GM23338 (cell line): Measurements from ENCODE around the gene TF. TPM values are rescaled to one million over a fixed set of nuclear protein-coding genes. Genes with fewer than 3 reads are reported as not detected.

Experiments used
- ATAC-seq: fragments of 200-7000 bp; cut with Tn5 transposase; 3 replicates; pipeline ENCODE4 v1.9.1; 2020
- DNase-seq: peaks from one replicate; pipeline ENCODE4 v3.0.0-alpha.2; 2015; ENCODE audit warnings: low spot score
- H2AFZ ChIP-seq: fragments of 200-600 bp; sonication (generic); 2 replicates; pipeline ENCODE4 v1.8.0; 2016; ENCODE audit warnings: antibody characterized with exemption, mild to moderate bottlenecking, moderate library complexity
- H3F3A ChIP-seq: fragments of 200-600 bp; sonication (generic); replicated peaks from 2 replicates; pipeline ENCODE4 v1.8.0; 2017; ENCODE audit warnings: antibody characterized with exemption, mixed run types, low read depth
- H3K27ac ChIP-seq: fragments of 200-600 bp; sonication (generic); 2 replicates; pipeline ENCODE4 v1.6.1; 2016; ENCODE audit warnings: low read depth
- H3K27me3 ChIP-seq: fragments of 200-600 bp; sonication (generic); 2 replicates; pipeline ENCODE4 v1.8.0; 2016; ENCODE audit warnings: mild to moderate bottlenecking, mixed run types, moderate library complexity; ENCODE audit not compliant: insufficient read depth
- H3K36me3 ChIP-seq: fragments of 200-600 bp; sonication (generic); 2 replicates; pipeline ENCODE4 v1.8.0; 2016; ENCODE audit warnings: mild to moderate bottlenecking; ENCODE audit not compliant: insufficient read depth
- H3K4me1 ChIP-seq: fragments of 200-600 bp; sonication (generic); 2 replicates; pipeline ENCODE4 v1.8.0; 2016; ENCODE audit warnings: mild to moderate bottlenecking, moderate library complexity; ENCODE audit not compliant: insufficient read depth
- H3K4me2 ChIP-seq: fragments of 200-600 bp; sonication (generic); 2 replicates; pipeline ENCODE4 v1.7.1; 2017; ENCODE audit warnings: mixed run types
- H3K4me3 ChIP-seq: fragments of 200-600 bp; sonication (generic); 2 replicates; pipeline ENCODE4 v1.6.1; 2016; ENCODE audit warnings: mixed run types
- H3K79me2 ChIP-seq: fragments of 200-600 bp; sonication (generic); replicated peaks from 2 replicates; pipeline ENCODE4 v1.8.0; 2017; ENCODE audit warnings: mild to moderate bottlenecking; ENCODE audit not compliant: insufficient read depth
- H3K9me2 ChIP-seq: fragments of 200-600 bp; sonication (generic); 2 replicates; pipeline ENCODE4 v1.8.0; 2017; ENCODE audit not compliant: insufficient read depth
- H4K20me1 ChIP-seq: fragments of 200-600 bp; sonication (generic); replicated peaks from 2 replicates; pipeline ENCODE4 v1.8.0; 2017; ENCODE audit warnings: mild to moderate bottlenecking; ENCODE audit not compliant: insufficient read depth
- H3K27ac Mint-ChIP-seq: 2 replicates; pipeline ENCODE4 v1.8.0; 2020; ENCODE audit warnings: inconsistent platforms, mild to moderate bottlenecking, moderate library complexity, mixed read lengths
- H3K27me3 Mint-ChIP-seq: 3 replicates; pipeline ENCODE4 v1.8.0; 2022; ENCODE audit warnings: low read depth, mild to moderate bottlenecking, moderate library complexity, mixed read lengths, inconsistent platforms; ENCODE audit not compliant: insufficient read depth, poor library complexity
- H3K36me3 Mint-ChIP-seq: 3 replicates; pipeline ENCODE4 v1.8.0; 2021; ENCODE audit warnings: low read depth, mild to moderate bottlenecking, inconsistent platforms, moderate library complexity, mixed read lengths
- H3K4me1 Mint-ChIP-seq: 3 replicates; pipeline ENCODE4 v1.8.0; 2020; ENCODE audit warnings: mild to moderate bottlenecking, inconsistent platforms, mixed read lengths
- H3K4me3 Mint-ChIP-seq: 3 replicates; pipeline ENCODE4 v1.8.0; 2021; ENCODE audit warnings: moderate library complexity, mild to moderate bottlenecking, inconsistent platforms, mixed read lengths
- H3K9me3 Mint-ChIP-seq: 3 replicates; pipeline ENCODE4 v1.8.0; 2020; ENCODE audit warnings: moderate library complexity, mild to moderate bottlenecking, inconsistent platforms, mixed read lengths
- CREB1 ChIP-seq: fragments of 250-450 bp; sonication (Bioruptor Pico); IDR thresholded peaks from 2 replicates; pipeline ENCODE4 v1.5.0; 2020; ENCODE audit warnings: low read depth, mild to moderate bottlenecking, moderate library complexity
- EZH2 ChIP-seq: fragments of 200-600 bp; sonication (generic); IDR thresholded peaks from one replicate; pipeline ENCODE4 v1.8.0; 2017; ENCODE audit warnings: antibody characterized with exemption, mild to moderate bottlenecking, low read depth; ENCODE audit not compliant: unreplicated experiment
- EZH2phosphoT487 ChIP-seq: fragments of 200-600 bp; sonication (generic); IDR thresholded peaks from one replicate; pipeline ENCODE4 v1.8.1; 2018; ENCODE audit warnings: antibody characterized with exemption; ENCODE audit not compliant: unreplicated experiment
- JUNB ChIP-seq: IDR thresholded peaks from one replicate; pipeline ENCODE4 v1.6.1; 2016; ENCODE audit warnings: antibody characterized with exemption; ENCODE audit not compliant: unreplicated experiment
- NANOG ChIP-seq: IDR thresholded peaks from 2 replicates; pipeline ENCODE4 v1.6.1; 2016; ENCODE audit warnings: antibody characterized with exemption, borderline replicate concordance
- POLR2AphosphoS5 ChIP-seq: IDR thresholded peaks from 2 replicates; pipeline ENCODE4 v1.6.1; 2016; ENCODE audit warnings: antibody characterized with exemption, low read depth
- STAT1 ChIP-seq: IDR thresholded peaks from one replicate; pipeline ENCODE4 v1.6.1; 2016; ENCODE audit warnings: antibody characterized with exemption; ENCODE audit not compliant: unreplicated experiment
- ZNF114 ChIP-seq: fragments of 250-450 bp; sonication (Bioruptor Pico); IDR thresholded peaks from 2 replicates; pipeline ENCODE4 v1.5.0; 2020; ENCODE audit warnings: mild to moderate bottlenecking, moderate library complexity
- ZNF331 ChIP-seq: fragments of 250-450 bp; sonication (Bioruptor Pico); IDR thresholded peaks from 2 replicates; pipeline ENCODE4 v1.5.0; 2020; ENCODE audit warnings: low read depth, mild to moderate bottlenecking, moderate library complexity
- polyA plus RNA-seq: library from polyadenylated mRNA; unstranded; fragments of >200 nt; fragmentation: Nextera tagmentation; extraction: Ambion mirVana; gene quantifications from 2 replicates; pipeline ENCODE4 v1.2.1, GENCODE V29; 2016
- total RNA-seq: library from RNA; depleted of rRNA; stranded (reverse); fragments of >200 nt; shearing (Covaris generic); gene quantifications from 2 replicates; pipeline ENCODE4 v1.2.3, GENCODE V29; 2014
- TF ChIP-seq, protein P1 (sequence below), 2 experiments: fragments of 200-600 bp in 1 of 2; sonication (generic) in 1 of 2; conservative IDR thresholded peaks; 2 replicates each; pipeline versions ENCODE4 v1.5.1 to v1.6.1; 2016 to 2017; ENCODE audit warnings: antibody characterized with exemption in 2 of 2, low read depth in 2 of 2, mild to moderate bottlenecking in 2 of 2, moderate library complexity in 1 of 2
- TF ChIP-seq, protein P2 (sequence below): IDR thresholded peaks from 2 replicates; pipeline ENCODE4 v1.6.1; 2016; ENCODE audit warnings: antibody characterized with exemption

Gene TF
- total and polyA plus RNA-seq, 2 experiments from 2014 or later, result 0.03 to 0.76 TPM

DNA sequence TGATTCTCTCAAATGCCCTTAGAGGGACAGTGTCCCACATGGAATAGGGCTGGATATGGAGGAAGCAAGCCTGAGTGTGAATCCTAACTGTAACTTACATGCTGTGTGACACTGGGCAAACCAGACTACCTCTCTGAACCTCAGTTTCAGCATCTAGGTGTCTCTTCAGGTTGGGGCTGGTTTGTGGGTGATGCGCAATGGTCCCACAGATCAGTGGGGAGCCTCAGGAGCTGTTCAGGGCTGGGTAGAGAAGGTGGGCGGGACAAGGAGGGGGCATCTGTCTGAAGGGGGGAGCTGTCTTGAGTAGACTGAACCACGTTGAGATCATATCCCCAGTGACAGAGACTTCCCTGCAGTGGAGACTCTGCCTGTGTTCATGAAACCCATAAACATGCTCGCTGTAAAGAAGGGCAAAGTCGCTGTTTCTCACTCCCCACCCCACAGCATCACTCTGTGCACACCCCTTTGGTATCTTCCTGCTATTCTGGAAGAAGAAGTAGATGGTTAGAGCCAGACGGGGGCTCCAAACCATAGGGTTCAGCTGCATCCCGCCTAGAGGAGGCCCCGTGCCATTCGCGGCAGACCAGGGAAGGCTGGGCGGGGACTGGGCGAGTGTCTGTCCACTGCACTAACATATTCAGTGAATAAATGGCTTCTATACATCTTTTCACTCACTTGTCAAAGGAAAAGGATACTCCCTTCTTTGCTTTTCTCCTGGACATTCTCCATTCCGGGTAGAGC, 87.9 kb downstream of the TF start:
- H3K4me1 ChIP-seq, result no peaks in the 10 kb centered on the region
- TF ChIP-seq, protein P1, sequence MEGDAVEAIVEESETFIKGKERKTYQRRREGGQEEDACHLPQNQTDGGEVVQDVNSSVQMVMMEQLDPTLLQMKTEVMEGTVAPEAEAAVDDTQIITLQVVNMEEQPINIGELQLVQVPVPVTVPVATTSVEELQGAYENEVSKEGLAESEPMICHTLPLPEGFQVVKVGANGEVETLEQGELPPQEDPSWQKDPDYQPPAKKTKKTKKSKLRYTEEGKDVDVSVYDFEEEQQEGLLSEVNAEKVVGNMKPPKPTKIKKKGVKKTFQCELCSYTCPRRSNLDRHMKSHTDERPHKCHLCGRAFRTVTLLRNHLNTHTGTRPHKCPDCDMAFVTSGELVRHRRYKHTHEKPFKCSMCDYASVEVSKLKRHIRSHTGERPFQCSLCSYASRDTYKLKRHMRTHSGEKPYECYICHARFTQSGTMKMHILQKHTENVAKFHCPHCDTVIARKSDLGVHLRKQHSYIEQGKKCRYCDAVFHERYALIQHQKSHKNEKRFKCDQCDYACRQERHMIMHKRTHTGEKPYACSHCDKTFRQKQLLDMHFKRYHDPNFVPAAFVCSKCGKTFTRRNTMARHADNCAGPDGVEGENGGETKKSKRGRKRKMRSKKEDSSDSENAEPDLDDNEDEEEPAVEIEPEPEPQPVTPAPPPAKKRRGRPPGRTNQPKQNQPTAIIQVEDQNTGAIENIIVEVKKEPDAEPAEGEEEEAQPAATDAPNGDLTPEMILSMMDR (conservative IDR thresholded peaks at IDR 0.05; ENCODE audit: low read depth in 2 of 2), result peak in 1 of 2 experiments; percentile 32; a peak in 2 of 4 replicates
- TF ChIP-seq POLR2AphosphoS5 (no peak), ZNF331 (CRISPR knock-in tag) (no peak), CREB1 (CRISPR knock-in tag) (no peak)
- TF ChIP-seq, protein P2, sequence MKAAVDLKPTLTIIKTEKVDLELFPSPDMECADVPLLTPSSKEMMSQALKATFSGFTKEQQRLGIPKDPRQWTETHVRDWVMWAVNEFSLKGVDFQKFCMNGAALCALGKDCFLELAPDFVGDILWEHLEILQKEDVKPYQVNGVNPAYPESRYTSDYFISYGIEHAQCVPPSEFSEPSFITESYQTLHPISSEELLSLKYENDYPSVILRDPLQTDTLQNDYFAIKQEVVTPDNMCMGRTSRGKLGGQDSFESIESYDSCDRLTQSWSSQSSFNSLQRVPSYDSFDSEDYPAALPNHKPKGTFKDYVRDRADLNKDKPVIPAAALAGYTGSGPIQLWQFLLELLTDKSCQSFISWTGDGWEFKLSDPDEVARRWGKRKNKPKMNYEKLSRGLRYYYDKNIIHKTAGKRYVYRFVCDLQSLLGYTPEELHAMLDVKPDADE, result no peak
- H3K27me3 ChIP-seq, result no peaks in the 10 kb centered on the region
- no peak overlapping the region for H3K4me2 ChIP-seq
- ATAC-seq (peak; percentile 22; the same call in 1 of the 3 replicates), DNase-seq (no peak)
- Mint-ChIP-seq H3K27me3 (peaks cover 6% of the 10 kb centered on the region), H3K27ac (no peak overlapping the region), H3K4me3 (no peak overlapping the region), H3K9me3 (no peaks in the 10 kb centered on the region), H3K36me3 (no peaks in the 10 kb centered on the region; the same call in 2 of the 3 replicates), H3K4me1 (peaks cover 3% of the 10 kb centered on the region; the same call in 1 of the 3 replicates)
- H3K9me2 ChIP-seq, result no peaks in the 10 kb centered on the region
- H3K27ac ChIP-seq, result no peak overlapping the region
- H3K36me3 ChIP-seq, result no peaks in the 10 kb centered on the region
- no peak overlapping the region for H2AFZ ChIP-seq
- H3F3A ChIP-seq, result no peaks in the 10 kb centered on the region
- H4K20me1 ChIP-seq, result no peaks in the 10 kb centered on the region
- H3K4me3 ChIP-seq, result no peak overlapping the region
- H3K79me2 ChIP-seq, result no peaks in the 10 kb centered on the region

DNA sequence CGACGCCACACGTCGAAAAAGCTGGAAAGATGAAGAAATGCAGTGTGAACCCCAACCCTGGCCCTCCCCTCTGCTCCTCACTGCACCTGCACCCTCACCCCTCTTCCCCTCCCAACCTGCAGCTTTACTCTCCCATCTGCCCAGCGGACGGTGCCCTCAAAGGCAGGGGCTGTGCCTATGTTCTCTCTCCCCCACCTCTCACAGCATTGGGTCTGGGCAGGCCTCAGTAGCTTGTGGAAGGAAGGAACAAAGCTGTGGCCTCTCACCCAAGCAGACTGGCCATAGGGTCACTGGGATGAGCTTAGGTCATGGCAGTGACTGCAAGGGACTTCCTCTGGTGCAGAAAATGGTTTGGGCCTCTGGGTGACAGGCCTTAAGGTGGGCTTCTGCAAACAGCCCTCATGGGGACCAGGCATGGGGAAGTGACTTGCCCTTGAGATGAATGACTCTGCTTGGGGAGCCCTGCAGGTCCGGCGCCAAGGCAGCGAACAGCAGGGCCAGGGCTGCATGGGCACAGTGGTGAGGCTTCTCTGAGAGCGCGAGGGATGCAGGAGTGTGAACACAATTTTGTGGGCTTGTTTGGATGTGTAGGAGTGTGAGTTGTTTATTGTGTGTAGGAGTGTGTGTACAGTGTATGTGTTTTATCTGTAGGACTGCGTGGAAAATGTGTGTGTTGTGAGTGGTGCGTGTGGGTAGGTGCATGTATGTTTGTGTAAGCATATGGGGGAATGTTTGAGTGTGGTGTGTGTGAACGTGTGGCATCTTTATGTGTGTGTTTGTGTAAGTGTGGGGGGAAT, 88.6 kb downstream of the TF start:
- no peak overlapping the region for H3K4me3 ChIP-seq
- no peak overlapping the region for H3K4me2 ChIP-seq
- peaks cover 8% of the 10 kb centered on the region for H3K27me3 Mint-ChIP-seq
- ATAC-seq, result no peak
- peaks cover 3% of the 10 kb centered on the region; the same call in 1 of the 3 replicates for H3K4me1 Mint-ChIP-seq
- H2AFZ ChIP-seq, result no peak overlapping the region
- no peaks in the 10 kb centered on the region for H3K79me2 ChIP-seq
- H3K9me3 Mint-ChIP-seq, result no peaks in the 10 kb centered on the region
- DNase-seq, result no peak
- H3K4me3 Mint-ChIP-seq, result no peak overlapping the region
- H3K27ac Mint-ChIP-seq, result no peak overlapping the region
- H3K27me3 ChIP-seq, result no peaks in the 10 kb centered on the region
- H4K20me1 ChIP-seq, result no peaks in the 10 kb centered on the region
- H3K9me2 ChIP-seq, result no peaks in the 10 kb centered on the region
- H3K36me3 Mint-ChIP-seq, result no peaks in the 10 kb centered on the region; the same call in 2 of the 3 replicates
- H3F3A ChIP-seq, result no peaks in the 10 kb centered on the region
- no peaks in the 10 kb centered on the region for H3K4me1 ChIP-seq
- no peak overlapping the region for H3K27ac ChIP-seq
- no peaks in the 10 kb centered on the region for H3K36me3 ChIP-seq
- TF ChIP-seq, protein P2, result no peak
- no peak for TF ChIP-seq ZNF331 (CRISPR knock-in tag)
- no peak for TF ChIP-seq ZNF114 (CRISPR knock-in tag)
- no peak for TF ChIP-seq NANOG
- no peak for TF ChIP-seq EZH2phosphoT487
- TF ChIP-seq POLR2AphosphoS5, result no peak
- TF ChIP-seq CREB1 (CRISPR knock-in tag), result no peak
- TF ChIP-seq JUNB, result no peak
- TF ChIP-seq STAT1, result no peak
- TF ChIP-seq EZH2, result no peak
